A549 (cell line): ENCODE data around the gene SYS1. TPM values are rescaled to one million over a fixed set of nuclear protein-coding genes. Genes with fewer than 3 reads are reported as not detected.

ENCODE experiments used
- ATAC-seq, 2 experiments: fragments of 200-7000 bp in 1 of 2; fragments of >200 bp in 1 of 2; cut with Nextera tagmentation in 1 of 2; cut with Tn5 transposase in 1 of 2; 3 replicates each; pipeline versions ENCODE4 v1.8.0 to v1.9.1; 2018 to 2020; ENCODE audit warnings: mild to moderate bottlenecking in 1 of 2, moderate library complexity in 1 of 2
- CTCF ChIA-PET: fragments of 300-600 bp; sonication (Branson Sonifier 250); formaldehyde crosslinking; extraction: SDS; loops from one replicate; lab custom pipeline; 2021; ENCODE audit warnings: antibody characterized with exemption, inconsistent platforms; lab: Yijun Ruan, JAX
- POLR2A ChIA-PET: fragments of 350-600 bp; formaldehyde crosslinking; extraction: SDS; loops from one replicate; lab custom pipeline; 2021; ENCODE audit warnings: antibody characterized with exemption, inconsistent platforms; lab: Yijun Ruan, JAX
- DNase-seq, 2 experiments: peaks; one replicate each; pipeline versions ENCODE4 v3.0.0 to v3.0.0-alpha.2; 2011 to 2016; ENCODE audit warnings: low read depth in 1 of 2, low spot score in 1 of 2
- FAIRE-seq: peaks from 2 replicates; lab custom pipeline; 2011; peaks lifted over from hg19 to GRCh38; lab: Jason Lieb, UNC
- H3K27ac ChIP-seq, 2 experiments: fragments of >200 bp; sonication (Bioruptor Twin); formaldehyde crosslinking; 3 replicates each; pipeline ENCODE4 v1.5.1; 2016 to 2017
- H3K4me1 ChIP-seq: fragments of >200 bp; sonication (Bioruptor Twin); formaldehyde crosslinking; 3 replicates; pipeline ENCODE4 v1.6.1; 2016
- H3K4me2 ChIP-seq: fragments of >200 bp; sonication (Bioruptor Twin); formaldehyde crosslinking; 3 replicates; pipeline ENCODE4 v1.6.1; 2016
- H3K4me3 ChIP-seq: fragments of >200 bp; sonication (Bioruptor Twin); formaldehyde crosslinking; 3 replicates; pipeline ENCODE4 v1.5.1; 2016
- H3K9me3 ChIP-seq: fragments of >200 bp; sonication (Bioruptor Twin); formaldehyde crosslinking; 3 replicates; pipeline ENCODE4 v1.6.1; 2016
- BHLHE40 ChIP-seq: IDR thresholded peaks from 2 replicates; pipeline ENCODE4 v1.6.1; 2012; ENCODE audit warnings: low read depth, low read length, inconsistent platforms
- CTCF ChIP-seq: fragments of >200 bp; sonication (Bioruptor Twin); formaldehyde crosslinking; IDR thresholded peaks from 3 replicates; pipeline ENCODE4 v1.5.1; 2016
- FOXS1 ChIP-seq: fragments of 250-450 bp; sonication (Bioruptor Pico); IDR thresholded peaks from 2 replicates; pipeline ENCODE4 v1.5.0; 2020; ENCODE audit warnings: mild to moderate bottlenecking, moderate library complexity
- GATA3 ChIP-seq: IDR thresholded peaks from 2 replicates; pipeline ENCODE4 v1.6.1; 2012; ENCODE audit warnings: borderline replicate concordance
- HMGXB4 ChIP-seq: fragments of 250-450 bp; sonication (Bioruptor Pico); IDR thresholded peaks from 2 replicates; pipeline ENCODE4 v1.5.0; 2021; ENCODE audit warnings: mild to moderate bottlenecking, moderate library complexity, borderline replicate concordance
- HOXB13 ChIP-seq: fragments of 250-450 bp; sonication (Bioruptor Pico); IDR thresholded peaks from 2 replicates; pipeline ENCODE4 v1.5.0; 2020; ENCODE audit warnings: low read depth, mild to moderate bottlenecking, moderate library complexity
- JUNB ChIP-seq: fragments of >200 bp; sonication (Bioruptor Twin); formaldehyde crosslinking; IDR thresholded peaks from 2 replicates; pipeline ENCODE4 v1.6.1; 2016
- MYC ChIP-seq: IDR thresholded peaks from 2 replicates; pipeline ENCODE4 v1.6.1; 2012; ENCODE audit warnings: mild to moderate bottlenecking, inconsistent platforms, low read length, improper control_type of control experiment, borderline replicate concordance
- NPAS2 ChIP-seq: fragments of 250-450 bp; sonication (Bioruptor Pico); IDR thresholded peaks from 2 replicates; pipeline ENCODE4 v1.8.0; 2022; ENCODE audit warnings: mild to moderate bottlenecking, moderate library complexity, borderline replicate concordance
- NR3C1 ChIP-seq: fragments of >200 bp; sonication (Bioruptor Twin); formaldehyde crosslinking; IDR thresholded peaks from 3 replicates; pipeline ENCODE4 v1.6.1; 2017
- PBX3 ChIP-seq: IDR thresholded peaks from 2 replicates; pipeline ENCODE4 v1.6.1; 2012
- RARB ChIP-seq: fragments of 250-450 bp; sonication (Bioruptor Pico); IDR thresholded peaks from 2 replicates; pipeline ENCODE4 v1.8.0; 2021; ENCODE audit warnings: mild to moderate bottlenecking, moderate library complexity
- REST ChIP-seq: fragments of 200-600 bp; sonication (generic); IDR thresholded peaks from 2 replicates; pipeline ENCODE4 v1.6.1; 2016; ENCODE audit warnings: antibody characterized with exemption, mild to moderate bottlenecking, moderate library complexity
- RNF2 ChIP-seq: fragments of 200-600 bp; sonication (generic); IDR thresholded peaks from 2 replicates; pipeline ENCODE4 v1.6.1; 2016; ENCODE audit warnings: low read depth, mild to moderate bottlenecking, antibody characterized with exemption, moderate library complexity, borderline replicate concordance
- SREBF2 ChIP-seq: fragments of 450-650 bp; IDR thresholded peaks from 2 replicates; pipeline ENCODE4 v1.6.1; 2014; ENCODE audit warnings: mild to moderate bottlenecking, moderate library complexity
- TFCP2L1 ChIP-seq: fragments of 250-450 bp; sonication (Bioruptor Pico); IDR thresholded peaks from 2 replicates; pipeline ENCODE4 v1.5.0; 2021; ENCODE audit warnings: mild to moderate bottlenecking
- TP53 ChIP-seq: fragments of 250-450 bp; sonication (Bioruptor Pico); IDR thresholded peaks from 2 replicates; pipeline ENCODE4 v1.5.0; 2021; ENCODE audit warnings: mild to moderate bottlenecking, moderate library complexity
- WGBS: methylation state at CpG from one replicate; pipeline ENCODE4 v1.1.6; 2017; ENCODE audit errors: missing lambda C conversion rate; 5-methylcytosine and 5-hydroxymethylcytosine counted together
- polyA plus RNA-seq, 4 experiments: library from polyadenylated mRNA; depleted of rRNA in 3 of 4; stranded (reverse); fragments of >200 nt; fragmentation: RNase III in 1 of 4; extraction: RNeasy Plus Mini Kit Qiagen cat#74134 plus additional on column Dnase treatment in 1 of 4; gene quantifications; 2 replicates in 3 of 4; 3 replicates in 1 of 4; pipeline ENCODE4 v1.2.3, GENCODE V29; 2011 to 2017

Gene SYS1
- polyA plus RNA-seq, 2 of the 4 experiments (the other 2 are of a cell fraction), result 20.2 to 27.6 TPM

GRCh38 chr20:45345104-45345936, 17.6 kb upstream of the SYS1 start:
- POLR2A ChIA-PET, result interaction anchor here (3.5 to 3.8 kb wide), 2 partner anchors 9 to 18 kb away, joined by 35 to 46 read pairs; partner anchors contain the start of gene SYS1
- Histone ChIP-seq H3K4me2 (peak overlapping the region; percentile 98), H3K27ac (peak overlapping the region; percentile 82 to 96), H3K4me1 (peaks cover 81% of the 10 kb centered on the region), H3K4me3 (peak overlapping the region; percentile 18; the same call in 1 of the 3 replicates), H3K9me3 (no peaks in the 10 kb centered on the region)
- FAIRE-seq (no peak), ATAC-seq (no peak), DNase-seq (no peak)
- TF ChIP-seq REST (no peak), NR3C1 (no peak), TFCP2L1 (CRISPR knock-in tag) (no peak), RNF2 (no peak), JUNB (no peak), HMGXB4 (CRISPR knock-in tag) (no peak), TP53 (CRISPR knock-in tag) (no peak), PBX3 (no peak), FOXS1 (CRISPR knock-in tag) (no peak), CTCF (no peak), BHLHE40 (no peak), GATA3 (no peak), RARB (CRISPR knock-in tag) (no peak), SREBF2 (no peak), MYC (no peak), NPAS2 (no peak), HOXB13 (CRISPR knock-in tag) (no peak)
- WGBS, result 66% methylated on average over 9 of the region's 9 CpGs
- CTCF ChIA-PET, result interaction anchor here (0.7 to 8.9 kb wide), 6 partner anchors 10 to 67 kb away, joined by 3 to 82 read pairs (median 6); partner anchors contain the start of gene SYS1
